ENCODE measurements around the gene PPM1D.
"Not testable (repeated sequence)": the region's sequence is repeated elsewhere in the genome, so short reads cannot be mapped to it uniquely, and the experiment has no call there.

The PPM1D gene

DNA sequence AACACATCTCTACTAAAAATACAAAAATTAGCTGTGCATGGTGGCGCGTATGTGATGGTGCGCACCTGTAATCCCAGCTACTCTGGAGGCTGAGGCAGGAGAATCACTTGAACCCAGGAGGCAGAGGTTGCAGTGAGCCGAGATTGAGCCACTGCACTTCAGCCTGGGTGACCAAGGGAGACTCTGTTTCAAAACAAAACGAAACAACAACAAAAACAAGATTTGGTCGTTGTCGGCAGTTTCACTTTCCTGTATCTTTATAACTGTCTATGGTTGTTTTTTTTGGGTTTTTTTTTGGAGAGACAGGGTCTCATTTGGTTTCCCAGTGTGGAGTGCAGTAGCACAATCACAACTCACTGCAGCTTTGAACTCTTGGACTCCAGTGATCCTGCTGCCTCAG is 68.7 kb downstream of the PPM1D start:
- not testable (repeated sequence) for DNase-seq (ENCODE audit: low spot score)

DNA sequence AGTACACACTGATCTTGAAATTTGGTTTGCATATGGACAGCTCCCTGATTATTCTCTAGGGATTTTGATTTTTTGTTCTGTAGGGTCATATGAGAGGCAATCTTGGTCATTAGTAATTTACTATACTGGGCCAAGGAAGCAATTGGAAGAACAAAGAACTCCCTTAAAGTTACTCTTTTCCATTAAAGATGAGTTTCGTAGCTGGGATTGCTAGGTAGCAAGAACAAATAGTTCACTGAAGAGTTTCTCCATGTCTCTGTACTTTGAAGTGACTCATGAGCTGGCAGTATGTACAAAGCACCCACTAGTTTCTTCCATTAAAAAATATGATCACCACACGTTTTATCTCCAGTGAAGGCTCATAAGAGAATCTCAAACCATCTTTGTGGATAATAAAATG is 71.5 kb downstream of the PPM1D start:
- DNase-seq (ENCODE audit: low spot score) = peak; percentile 85

DNA sequence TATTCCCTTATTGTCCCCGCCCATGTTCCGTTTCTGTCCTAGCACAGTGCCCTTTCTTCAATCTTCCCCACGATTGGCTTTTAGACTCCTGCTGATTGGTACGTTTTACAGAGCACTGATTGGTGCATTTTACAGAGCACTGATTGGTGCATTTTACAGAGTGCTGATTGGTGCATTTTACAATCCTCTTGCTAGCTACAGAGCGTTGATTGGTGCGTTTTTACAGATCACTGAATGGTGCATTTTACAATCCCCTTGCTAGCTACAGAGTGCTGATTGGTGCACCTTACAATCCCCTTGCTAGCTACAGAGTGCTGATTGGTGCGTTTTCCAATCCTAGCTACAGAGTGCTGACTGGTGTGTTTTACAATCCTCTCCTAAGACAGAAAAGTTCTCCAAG is 74.6 kb downstream of the PPM1D start:
- DNase-seq (ENCODE audit: low spot score) = not testable (repeated sequence)

DNA sequence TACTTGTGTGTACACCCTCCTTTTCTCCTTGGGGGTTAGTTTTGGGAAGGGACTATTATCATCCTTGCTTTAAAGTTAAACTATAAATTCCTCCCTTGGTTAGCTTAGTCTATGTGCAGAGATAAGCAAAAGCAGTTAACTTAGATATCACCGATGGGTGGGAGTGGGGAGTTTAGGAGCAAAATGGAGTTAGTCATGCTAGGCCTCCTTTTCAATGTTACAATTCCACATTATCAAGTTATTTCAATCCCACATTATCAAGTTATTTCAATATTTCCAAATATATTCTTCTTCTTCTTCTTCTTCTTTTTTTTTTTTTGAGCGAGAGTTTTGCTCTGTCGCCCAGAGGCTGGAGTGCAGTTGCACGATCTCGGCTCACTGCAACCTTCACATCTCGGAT is 76.0 kb downstream of the PPM1D start:
- DNase-seq (ENCODE audit: low spot score) = no peak

DNA sequence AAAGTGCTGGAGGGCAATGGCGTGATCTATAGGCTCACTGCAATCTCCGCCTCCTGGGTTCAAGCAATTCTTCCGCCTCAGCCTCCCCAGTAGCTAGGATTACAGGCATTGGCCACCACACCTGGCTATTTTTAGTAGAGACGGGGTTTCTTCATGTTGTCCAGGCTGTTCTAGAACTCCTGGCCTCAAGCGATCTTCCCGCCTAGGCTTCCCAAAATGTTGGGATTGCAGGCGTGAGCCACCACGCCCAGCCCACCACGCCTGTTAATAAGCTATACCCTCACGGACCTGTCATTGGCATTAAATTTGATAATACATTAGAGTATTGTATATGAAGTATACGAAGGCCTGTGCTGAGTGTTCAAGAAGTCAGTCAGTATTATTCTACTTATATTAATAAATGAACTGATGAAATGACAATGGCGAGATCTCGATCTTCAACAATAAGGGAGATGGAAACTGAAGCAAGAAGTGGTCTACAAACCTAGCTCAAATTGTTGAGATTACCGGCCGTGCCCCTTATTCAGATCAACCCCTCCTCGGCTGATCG is 76.8 kb downstream of the PPM1D start:
- DNase-seq (ENCODE audit: low spot score) = no peak

DNA sequence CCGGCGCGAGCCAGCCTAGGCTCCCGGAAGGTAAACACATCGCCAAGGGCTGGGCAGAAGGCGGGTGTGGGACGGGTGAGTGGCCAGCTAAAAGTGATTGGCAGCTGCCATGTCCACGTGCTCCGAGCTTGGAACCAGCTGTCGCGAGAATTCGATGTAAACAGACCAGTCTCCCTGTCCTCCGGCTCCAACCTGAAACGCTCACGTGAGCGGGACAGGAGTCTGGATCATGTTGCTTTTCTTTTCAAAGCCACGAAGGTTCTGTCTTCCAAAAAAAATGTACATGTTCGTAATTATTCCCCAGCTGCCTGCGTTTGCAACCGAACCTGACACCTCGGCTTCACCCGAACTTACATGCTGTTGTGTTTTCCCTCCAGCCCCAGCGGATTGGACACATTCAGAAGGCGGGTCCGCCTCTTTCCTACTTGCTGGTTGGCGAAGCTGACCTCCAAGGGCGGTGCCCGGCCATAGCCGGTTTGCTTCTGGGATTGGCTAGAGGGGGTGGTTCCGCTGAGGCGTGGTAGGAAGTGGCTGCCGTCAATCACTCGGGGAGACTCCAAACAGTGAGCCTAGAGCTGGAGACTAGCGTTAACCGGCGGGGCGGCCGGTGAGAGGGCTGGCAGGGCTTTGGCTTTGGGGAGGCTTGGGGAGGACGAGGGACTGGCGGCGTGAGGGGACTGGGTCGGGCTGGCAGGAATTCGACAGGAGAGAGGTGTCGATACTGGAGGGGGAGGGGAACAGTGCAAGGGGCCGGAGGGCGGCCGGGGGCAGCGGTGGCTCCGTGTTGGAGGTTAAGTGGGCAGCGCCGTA is 77.5 kb downstream of the PPM1D start, which contains the start of gene BCAS3:
BCAS3 (plus strand) TSS at position 544 of the 810 bp plus-strand sequence.
- DNase-seq (ENCODE audit: low spot score) = peak; percentile 98

DNA sequence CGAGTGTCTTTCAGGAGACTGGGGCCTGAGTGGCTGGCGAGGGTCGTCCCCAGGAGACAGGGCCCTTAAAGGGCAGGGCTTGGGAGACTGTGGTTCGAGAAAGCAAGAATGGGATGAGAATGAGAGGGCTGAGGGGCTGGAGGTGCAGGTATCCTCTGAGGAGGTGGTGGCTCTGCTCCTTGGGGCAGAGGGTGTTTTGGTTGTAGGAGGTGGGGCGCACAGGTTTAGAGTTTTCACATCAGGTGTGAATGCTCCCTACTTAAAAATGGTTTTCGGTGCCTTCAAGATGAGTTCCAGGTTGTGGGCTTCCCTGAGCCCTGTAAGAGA is 78.1 kb downstream of the PPM1D start:
- no peak for DNase-seq (ENCODE audit: low spot score)

DNA sequence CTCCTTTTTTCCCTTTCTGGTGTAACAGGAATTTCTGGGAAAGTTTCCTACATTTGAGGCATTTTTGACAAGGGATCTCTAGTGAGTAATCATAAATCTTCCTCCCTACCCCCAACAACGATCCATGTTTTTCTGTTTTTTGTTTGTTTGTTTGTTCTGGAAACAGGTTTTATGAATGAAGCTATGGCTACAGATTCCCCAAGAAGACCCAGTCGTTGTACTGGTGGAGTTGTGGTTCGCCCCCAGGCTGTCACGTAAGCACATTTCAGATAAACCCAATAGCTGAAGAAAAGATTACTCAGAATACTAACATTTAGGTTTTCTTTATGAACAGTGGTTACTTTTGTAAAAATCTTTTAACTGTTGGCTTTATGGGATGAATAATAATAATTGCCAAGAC is 79.3 kb downstream of the PPM1D start:
- peak; percentile 8 for DNase-seq (ENCODE audit: low spot score)

DNA sequence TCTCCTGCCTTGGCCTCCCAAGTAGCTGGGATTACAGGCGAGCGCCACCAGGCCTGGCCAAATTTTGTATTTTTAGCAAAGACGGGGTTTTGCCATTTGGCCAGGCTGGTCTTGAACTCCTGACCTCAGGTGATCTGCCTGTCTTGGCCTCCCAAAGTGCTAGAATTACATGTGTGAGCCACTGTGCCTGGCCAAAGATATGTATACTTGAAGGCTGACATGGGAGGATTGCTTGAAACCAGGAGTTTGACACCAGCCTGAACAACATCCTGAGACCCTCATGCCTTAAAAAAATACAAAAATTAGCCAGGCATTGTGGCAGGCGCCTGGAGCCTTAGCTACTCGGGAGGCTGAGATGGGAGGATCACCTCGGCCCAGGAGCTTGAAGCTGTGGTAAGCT is 80.8 kb downstream of the PPM1D start:
- DNase-seq (ENCODE audit: low spot score) = no peak

DNA sequence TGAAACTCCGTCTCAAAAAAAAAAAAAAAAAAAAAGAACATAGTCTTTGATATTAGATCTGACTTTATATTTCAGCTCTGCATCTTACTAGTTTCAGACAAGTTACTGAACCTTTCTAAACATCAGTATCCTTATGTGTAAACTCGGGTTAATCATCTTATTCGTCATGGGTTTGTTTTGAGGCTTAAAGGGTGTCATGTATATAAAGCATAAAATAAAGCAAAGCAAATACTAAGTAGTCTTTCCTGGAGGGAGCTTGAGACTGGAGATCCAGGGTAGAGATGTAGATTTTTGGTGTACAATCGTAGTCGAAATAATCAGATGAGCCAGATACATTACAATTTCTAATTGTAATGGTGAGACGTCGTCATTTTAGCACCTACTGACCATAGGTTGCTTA is 85.4 kb downstream of the PPM1D start:
- DNase-seq (ENCODE audit: low spot score) = no peak

DNA sequence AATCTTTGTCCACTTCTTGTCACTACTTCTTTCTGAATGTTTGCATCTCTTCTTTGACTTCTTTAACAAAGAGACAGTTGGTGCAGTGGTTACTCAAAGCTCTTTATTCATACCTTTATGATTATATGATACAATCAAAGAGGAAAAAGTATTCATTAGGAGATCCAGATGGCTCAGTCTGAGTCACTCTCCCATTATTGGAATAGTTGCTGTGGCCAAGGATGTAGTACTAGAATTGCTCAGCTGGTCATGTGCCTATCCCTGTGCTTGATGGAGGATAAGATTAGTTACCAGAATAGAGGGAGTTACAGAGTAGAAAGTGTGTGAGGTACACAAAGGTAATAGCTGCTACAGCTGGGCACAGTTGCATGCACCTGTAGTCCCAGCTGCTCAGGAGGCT is 96.0 kb downstream of the PPM1D start:
- no peak for DNase-seq (ENCODE audit: low spot score)

DNA sequence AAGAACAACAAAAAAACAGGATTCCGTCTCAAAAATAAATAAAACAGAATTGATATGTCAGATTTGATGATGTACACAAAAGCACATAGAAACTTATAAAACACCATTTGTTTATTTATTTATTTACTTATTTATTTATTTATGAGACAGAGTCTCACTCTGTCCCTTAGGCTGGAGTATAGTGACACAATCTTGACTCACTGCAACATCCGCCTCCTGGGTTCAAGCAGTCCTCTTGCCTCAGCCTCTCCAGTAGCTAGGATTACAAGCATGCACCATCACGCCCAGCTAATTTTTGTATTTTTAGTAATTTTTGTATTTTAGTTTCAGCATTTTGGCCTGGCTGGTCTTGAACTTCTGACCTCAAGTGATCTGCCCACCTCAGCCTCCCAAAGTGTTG is 99.1 kb downstream of the PPM1D start:
- DNase-seq (ENCODE audit: low spot score) = no peak

DNA sequence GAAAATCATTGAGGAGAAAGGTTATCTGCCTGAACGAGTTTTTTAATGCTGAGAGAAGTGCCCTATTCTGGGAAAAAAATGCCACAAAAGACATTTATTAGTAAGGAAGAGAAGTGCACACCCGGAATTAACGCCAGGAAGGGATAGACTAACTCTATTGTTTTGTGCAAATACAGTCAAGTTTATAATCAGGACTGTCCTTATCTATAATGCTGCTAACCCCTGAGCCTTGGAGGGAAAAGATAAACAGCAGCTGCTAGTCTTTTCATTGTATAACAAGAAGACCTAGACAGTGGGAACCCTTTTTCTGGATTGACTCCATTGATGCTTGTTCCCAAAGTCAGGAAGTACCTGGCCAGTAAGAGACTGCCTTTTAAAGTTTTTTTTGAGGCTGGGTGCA is 104.2 kb downstream of the PPM1D start:
- no peak for DNase-seq (ENCODE audit: low spot score)

DNA sequence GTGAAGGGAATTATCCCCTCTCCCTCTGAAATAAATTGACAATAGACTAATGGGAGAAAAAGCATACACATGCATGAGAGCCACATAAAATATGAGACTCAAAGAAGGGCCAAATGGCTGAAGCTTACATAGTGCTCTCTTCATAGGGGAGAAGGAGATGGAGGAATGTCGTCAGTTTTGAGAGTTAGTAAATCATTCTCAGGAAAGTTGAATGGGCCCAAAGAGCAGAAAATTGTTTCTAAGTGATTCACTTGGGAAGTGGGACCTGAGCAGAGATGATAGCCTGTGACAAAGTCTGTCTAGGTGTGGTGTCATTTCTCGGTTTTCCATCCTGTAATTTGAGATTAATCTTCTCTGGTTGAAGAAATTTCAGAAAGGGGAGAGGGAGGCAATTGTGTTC is 112.7 kb downstream of the PPM1D start:
- DNase-seq (ENCODE audit: low spot score) = no peak

DNA sequence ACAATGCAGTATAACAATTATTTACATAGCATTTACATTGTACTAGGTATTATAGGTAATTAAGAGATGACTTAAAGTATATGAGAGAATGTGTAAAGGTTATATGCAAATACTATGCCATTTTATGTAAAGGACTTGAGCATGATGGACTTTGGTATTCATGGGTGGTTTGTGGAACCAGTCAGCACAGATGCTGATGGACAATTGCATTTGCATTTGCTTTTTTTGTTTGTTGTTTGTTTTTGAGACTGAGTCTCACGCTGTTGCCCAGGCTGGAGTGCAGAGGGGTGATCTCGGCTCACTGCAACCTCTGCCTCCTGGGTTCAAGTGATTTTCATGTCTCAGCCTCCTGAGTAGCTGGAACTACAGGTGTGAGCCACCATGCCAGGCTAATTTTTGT is 113.6 kb downstream of the PPM1D start:
- DNase-seq (ENCODE audit: low spot score) = no peak

Measured in COLO829 (cell line).